PFSK-1 (cell line): ENCODE results near the gene CSNK2A2.

Experiments used
- FOXP2 ChIP-seq: optimal IDR thresholded peaks from 2 replicates; pipeline ENCODE3; 2011; ENCODE audit warnings: borderline replicate concordance, control low read depth, inconsistent platforms; ENCODE audit not compliant: insufficient read depth; ENCODE audit errors: extremely low read length, extremely low read depth
- POLR2AphosphoS5 ChIP-seq: IDR thresholded peaks from 2 replicates; pipeline ENCODE4 v1.6.1; 2012; ENCODE audit warnings: low read depth, mild to moderate bottlenecking, control low read depth, low read length, moderate library complexity
- SIN3A ChIP-seq: IDR thresholded peaks from 2 replicates; pipeline ENCODE4 v1.6.1; 2012; ENCODE audit warnings: mild to moderate bottlenecking, low read length, moderate library complexity, borderline replicate concordance; ENCODE audit not compliant: insufficient read depth
- TAF1 ChIP-seq: IDR thresholded peaks from 2 replicates; pipeline ENCODE4 v1.6.1; 2012; ENCODE audit warnings: low read length, control low read depth, borderline replicate concordance; ENCODE audit not compliant: insufficient read depth
- TF ChIP-seq, protein P1 (sequence below), 2 experiments: IDR thresholded peaks; 2 replicates each; pipeline versions ENCODE4 v1.6.1 to v1.8.0; 2011 to 2012; ENCODE audit warnings: low read depth in 2 of 2, low read length in 2 of 2, control low read depth in 1 of 2, inconsistent platforms in 1 of 2, mild to moderate bottlenecking in 1 of 2, moderate library complexity in 1 of 2; ENCODE audit not compliant: insufficient read depth in 1 of 2

CSNK2A2 gene

DNA sequence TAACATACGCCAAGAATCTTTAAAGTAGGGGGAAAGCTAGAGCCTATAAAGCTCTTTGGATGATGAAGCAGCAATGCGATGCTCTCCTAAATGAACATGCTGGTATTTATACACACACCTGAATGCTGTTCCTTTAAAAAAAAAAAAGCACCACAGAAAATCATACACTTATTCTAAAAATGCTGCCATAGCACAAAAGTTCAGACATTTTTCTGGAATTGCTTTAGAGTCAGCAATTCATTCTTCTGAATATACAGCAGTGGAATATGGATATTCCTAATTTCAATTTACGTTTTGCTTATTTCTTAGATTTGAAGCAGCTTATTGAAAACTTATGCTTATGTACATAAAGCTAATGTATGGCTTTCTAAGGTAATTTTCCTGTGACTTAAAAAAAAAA is 3.1 kb downstream of the CSNK2A2 start:
- no peak for TF ChIP-seq FOXP2

DNA sequence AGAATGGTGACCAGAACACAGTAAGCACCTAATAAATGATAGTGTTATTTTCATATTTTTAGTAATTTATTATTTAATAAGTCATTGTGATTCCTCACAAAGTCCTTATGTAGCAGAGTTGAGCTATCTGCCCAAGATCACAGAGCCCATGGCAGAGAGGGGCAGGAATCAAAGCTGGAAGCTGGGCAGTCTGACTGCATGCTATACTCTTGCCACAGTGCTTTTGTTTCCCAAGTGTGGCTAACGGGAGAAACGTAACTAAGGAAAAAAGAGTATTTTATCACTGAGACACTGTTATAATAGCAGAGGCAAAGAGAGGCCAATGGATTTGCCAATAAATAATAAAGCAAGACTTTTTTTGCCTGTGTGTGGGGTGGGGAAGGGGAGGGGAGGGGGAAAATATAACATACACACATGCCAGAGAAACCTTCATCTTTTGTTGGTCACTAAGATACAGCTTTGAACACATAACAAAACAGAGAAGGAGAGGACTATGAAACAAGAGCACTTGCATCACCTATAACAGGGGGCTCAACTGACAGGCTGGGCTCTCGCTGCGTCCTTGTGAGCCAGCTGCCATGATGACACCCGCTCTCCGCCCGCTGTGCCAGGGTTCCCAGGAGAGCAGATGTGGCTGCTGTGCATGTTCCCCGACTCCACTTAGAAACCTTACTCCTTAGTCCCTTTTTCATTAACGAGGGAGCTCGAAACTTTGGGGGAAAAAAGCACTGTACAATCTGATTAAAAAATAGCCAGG is 10.1 kb downstream of the CSNK2A2 start:
- TF ChIP-seq, protein P1, sequence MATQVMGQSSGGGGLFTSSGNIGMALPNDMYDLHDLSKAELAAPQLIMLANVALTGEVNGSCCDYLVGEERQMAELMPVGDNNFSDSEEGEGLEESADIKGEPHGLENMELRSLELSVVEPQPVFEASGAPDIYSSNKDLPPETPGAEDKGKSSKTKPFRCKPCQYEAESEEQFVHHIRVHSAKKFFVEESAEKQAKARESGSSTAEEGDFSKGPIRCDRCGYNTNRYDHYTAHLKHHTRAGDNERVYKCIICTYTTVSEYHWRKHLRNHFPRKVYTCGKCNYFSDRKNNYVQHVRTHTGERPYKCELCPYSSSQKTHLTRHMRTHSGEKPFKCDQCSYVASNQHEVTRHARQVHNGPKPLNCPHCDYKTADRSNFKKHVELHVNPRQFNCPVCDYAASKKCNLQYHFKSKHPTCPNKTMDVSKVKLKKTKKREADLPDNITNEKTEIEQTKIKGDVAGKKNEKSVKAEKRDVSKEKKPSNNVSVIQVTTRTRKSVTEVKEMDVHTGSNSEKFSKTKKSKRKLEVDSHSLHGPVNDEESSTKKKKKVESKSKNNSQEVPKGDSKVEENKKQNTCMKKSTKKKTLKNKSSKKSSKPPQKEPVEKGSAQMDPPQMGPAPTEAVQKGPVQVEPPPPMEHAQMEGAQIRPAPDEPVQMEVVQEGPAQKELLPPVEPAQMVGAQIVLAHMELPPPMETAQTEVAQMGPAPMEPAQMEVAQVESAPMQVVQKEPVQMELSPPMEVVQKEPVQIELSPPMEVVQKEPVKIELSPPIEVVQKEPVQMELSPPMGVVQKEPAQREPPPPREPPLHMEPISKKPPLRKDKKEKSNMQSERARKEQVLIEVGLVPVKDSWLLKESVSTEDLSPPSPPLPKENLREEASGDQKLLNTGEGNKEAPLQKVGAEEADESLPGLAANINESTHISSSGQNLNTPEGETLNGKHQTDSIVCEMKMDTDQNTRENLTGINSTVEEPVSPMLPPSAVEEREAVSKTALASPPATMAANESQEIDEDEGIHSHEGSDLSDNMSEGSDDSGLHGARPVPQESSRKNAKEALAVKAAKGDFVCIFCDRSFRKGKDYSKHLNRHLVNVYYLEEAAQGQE (IDR thresholded peaks at IDR 0.05; ENCODE audit: insufficient read depth in 1 of 2, low read depth in 2 of 2, low read length in 2 of 2), result no peak
- TF ChIP-seq FOXP2, result no peak
- no peak for TF ChIP-seq SIN3A
- TF ChIP-seq POLR2AphosphoS5, result no peak
- no peak for TF ChIP-seq TAF1

DNA sequence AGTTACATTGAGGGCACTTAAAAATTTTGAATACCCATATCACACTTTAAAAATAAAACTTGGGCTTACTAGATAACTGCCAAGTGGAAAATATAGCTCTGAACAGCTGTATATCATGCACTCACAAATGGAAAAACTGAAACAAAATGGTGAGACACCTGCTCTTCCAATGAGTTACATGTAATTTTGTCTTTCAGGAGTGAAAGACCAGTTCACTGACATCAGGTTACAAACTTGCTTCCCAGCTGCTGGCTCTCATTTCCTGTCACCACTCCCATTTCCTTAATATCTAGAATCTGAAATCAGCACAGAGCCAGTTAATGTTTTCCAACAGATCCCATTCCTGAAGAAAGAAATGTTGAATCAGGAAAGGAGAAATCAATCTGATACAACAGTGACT is 10.8 kb downstream of the CSNK2A2 start:
- TF ChIP-seq FOXP2 (no peak), SIN3A (no peak), TAF1 (no peak), POLR2AphosphoS5 (no peak)
- TF ChIP-seq, protein P1 (IDR thresholded peaks at IDR 0.05; ENCODE audit: insufficient read depth in 1 of 2, low read depth in 2 of 2, low read length in 2 of 2), result no peak

DNA sequence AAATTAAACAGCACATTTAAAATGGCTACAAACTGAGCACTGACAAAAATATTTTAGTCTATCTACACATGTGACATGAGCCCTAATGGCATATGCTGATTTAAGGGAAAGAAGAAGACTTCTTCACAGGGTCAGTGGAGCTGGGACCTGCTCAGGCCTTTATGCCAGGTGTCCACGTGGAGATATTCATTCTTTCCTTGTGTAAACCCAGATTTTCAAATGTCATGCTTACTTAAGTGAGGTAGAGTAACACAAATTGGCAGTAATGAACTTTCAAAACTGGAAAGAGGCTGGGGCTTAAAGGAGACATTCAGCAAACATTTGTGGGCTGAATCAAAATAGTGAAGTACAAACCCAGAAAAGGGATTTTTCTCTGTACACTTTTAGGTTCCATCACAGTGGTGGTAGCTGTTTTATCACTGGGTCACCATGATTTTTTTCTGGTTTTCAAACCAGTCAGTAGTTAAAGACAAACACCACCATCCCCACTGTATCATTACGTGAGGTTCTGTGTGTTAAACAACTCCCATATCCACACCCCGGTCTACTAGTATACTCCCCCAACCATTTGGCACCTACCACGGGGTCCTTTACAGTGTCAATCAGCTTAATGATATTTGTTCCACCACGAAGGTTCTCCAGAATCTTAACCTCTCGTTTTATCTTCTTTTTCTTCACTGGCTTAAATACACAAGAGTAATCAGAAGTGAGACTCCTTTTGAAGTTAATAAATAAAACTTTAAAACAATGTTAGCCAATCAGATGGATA is 11.5 kb downstream of the CSNK2A2 start:
- TF ChIP-seq, protein P1 (IDR thresholded peaks at IDR 0.05; ENCODE audit: insufficient read depth in 1 of 2, low read depth in 2 of 2, low read length in 2 of 2), result no peak
- TF ChIP-seq TAF1, result no peak
- no peak for TF ChIP-seq SIN3A
- no peak for TF ChIP-seq POLR2AphosphoS5
- no peak for TF ChIP-seq FOXP2

DNA sequence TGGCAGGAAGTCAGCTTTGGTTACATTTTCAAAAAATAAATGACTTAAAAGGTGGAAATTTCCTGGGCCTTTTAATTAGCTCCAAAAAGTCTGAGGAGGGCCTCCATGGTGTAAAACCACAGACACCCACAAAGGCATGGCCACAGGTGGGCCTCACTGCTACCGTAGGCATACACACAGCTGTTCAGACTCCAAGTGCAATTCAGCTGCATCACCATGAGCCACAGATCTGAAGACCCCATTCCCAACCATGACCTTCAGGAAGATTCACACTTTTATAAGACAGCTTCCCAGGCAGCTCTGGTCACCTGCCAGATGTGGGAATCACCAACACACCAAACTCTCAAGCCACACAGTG is 20.6 kb downstream of the CSNK2A2 start:
- TF ChIP-seq FOXP2 (no peak), SIN3A (no peak)
